CD8-positive, alpha-beta memory T cell (primary cell): ENCODE measurements around the gene ZNF205. TPM values are rescaled to one million over a fixed set of nuclear protein-coding genes. Genes with fewer than 3 reads are reported as not detected.

Source experiments
- CTCF ChIA-PET: fragments of 350-600 bp; sonication (Branson Sonifier 250); formaldehyde crosslinking; loops from one replicate; lab custom pipeline; 2021; ENCODE audit warnings: antibody characterized with exemption; lab: Charles Lee
- POLR2A ChIA-PET: fragments of 350-600 bp; sonication (Branson Sonifier 250); formaldehyde crosslinking; loops from one replicate; lab custom pipeline; 2021; ENCODE audit warnings: antibody characterized with exemption; lab: Charles Lee
- DNase-seq, 5 donors: peaks; one replicate each; pipeline versions ENCODE4 v3.0.0 to v3.0.0-alpha.2; 2020 to 2022; ENCODE audit warnings: mixed read lengths in 1 of 5
- H3K27ac ChIP-seq: one replicate; pipeline ENCODE4 v1.7.0; 2013; ENCODE audit warnings: low read depth, mild to moderate bottlenecking, low read length, moderate library complexity
- H3K27me3 ChIP-seq: 2 replicates; pipeline ENCODE4 v1.7.0; 2013; ENCODE audit warnings: low read length, mild to moderate bottlenecking; ENCODE audit not compliant: insufficient read depth, poor library complexity, severe bottlenecking
- H3K36me3 ChIP-seq: 2 replicates; pipeline ENCODE4 v1.7.0; 2013; ENCODE audit warnings: mild to moderate bottlenecking, low read length, moderate library complexity; ENCODE audit not compliant: insufficient read depth
- H3K4me1 ChIP-seq: 2 replicates; pipeline ENCODE4 v1.7.0; 2013; ENCODE audit warnings: mild to moderate bottlenecking, low read length, moderate library complexity; ENCODE audit not compliant: insufficient read depth
- H3K4me3 ChIP-seq: 2 replicates; pipeline ENCODE4 v1.7.0; 2013; ENCODE audit warnings: mild to moderate bottlenecking, low read length
- H3K9me3 ChIP-seq: 2 replicates; pipeline ENCODE4 v1.7.0; 2013; ENCODE audit warnings: mild to moderate bottlenecking, low read length
- H3K27ac Mint-ChIP-seq, 8 donors: one replicate each; pipeline ENCODE4 v1.8.0; 2020 to 2021; ENCODE audit warnings: mixed read lengths in 8 of 8, mild to moderate bottlenecking in 6 of 8, inconsistent platforms in 3 of 8, moderate library complexity in 3 of 8
- H3K27me3 Mint-ChIP-seq, 2 donors: one replicate each; pipeline ENCODE4 v1.8.0; 2020 to 2021; ENCODE audit warnings: mixed read lengths in 2 of 2, mild to moderate bottlenecking in 1 of 2, moderate library complexity in 1 of 2
- H3K36me3 Mint-ChIP-seq, 3 donors: one replicate each; pipeline ENCODE4 v1.8.0; 2020 to 2021; ENCODE audit warnings: mixed read lengths in 3 of 3, inconsistent platforms in 1 of 3, mild to moderate bottlenecking in 1 of 3
- H3K4me1 Mint-ChIP-seq, 3 donors: one replicate each; pipeline ENCODE4 v1.8.0; 2020 to 2021; ENCODE audit warnings: mixed read lengths in 3 of 3, inconsistent platforms in 1 of 3, mild to moderate bottlenecking in 1 of 3
- H3K4me3 Mint-ChIP-seq, 7 donors: one replicate each; pipeline ENCODE4 v1.8.0; 2020 to 2021; ENCODE audit warnings: mixed read lengths in 7 of 7, mild to moderate bottlenecking in 6 of 7, moderate library complexity in 4 of 7, inconsistent platforms in 2 of 7
- H3K9me3 Mint-ChIP-seq, 5 donors: one replicate each; pipeline ENCODE4 v1.8.0; 2020 to 2022; ENCODE audit warnings: mixed read lengths in 5 of 5, mild to moderate bottlenecking in 3 of 5, moderate library complexity in 2 of 5, inconsistent platforms in 1 of 5
- polyA plus RNA-seq: library from polyadenylated mRNA; unstranded; fragments of 300-500 nt; fragmentation: Illumina TruSeq; gene quantifications from one replicate; pipeline ENCODE4 v1.2.3, GENCODE V29; 2021
- total RNA-seq, 2 experiments: library from RNA; stranded (reverse); gene quantifications; one replicate each; pipeline ENCODE4 v1.2.3, GENCODE V29; 2021

Gene ZNF205
- total and polyA plus RNA-seq, 3 experiments from 2014 or later = 0.11 TPM; not detected in 2

DNA sequence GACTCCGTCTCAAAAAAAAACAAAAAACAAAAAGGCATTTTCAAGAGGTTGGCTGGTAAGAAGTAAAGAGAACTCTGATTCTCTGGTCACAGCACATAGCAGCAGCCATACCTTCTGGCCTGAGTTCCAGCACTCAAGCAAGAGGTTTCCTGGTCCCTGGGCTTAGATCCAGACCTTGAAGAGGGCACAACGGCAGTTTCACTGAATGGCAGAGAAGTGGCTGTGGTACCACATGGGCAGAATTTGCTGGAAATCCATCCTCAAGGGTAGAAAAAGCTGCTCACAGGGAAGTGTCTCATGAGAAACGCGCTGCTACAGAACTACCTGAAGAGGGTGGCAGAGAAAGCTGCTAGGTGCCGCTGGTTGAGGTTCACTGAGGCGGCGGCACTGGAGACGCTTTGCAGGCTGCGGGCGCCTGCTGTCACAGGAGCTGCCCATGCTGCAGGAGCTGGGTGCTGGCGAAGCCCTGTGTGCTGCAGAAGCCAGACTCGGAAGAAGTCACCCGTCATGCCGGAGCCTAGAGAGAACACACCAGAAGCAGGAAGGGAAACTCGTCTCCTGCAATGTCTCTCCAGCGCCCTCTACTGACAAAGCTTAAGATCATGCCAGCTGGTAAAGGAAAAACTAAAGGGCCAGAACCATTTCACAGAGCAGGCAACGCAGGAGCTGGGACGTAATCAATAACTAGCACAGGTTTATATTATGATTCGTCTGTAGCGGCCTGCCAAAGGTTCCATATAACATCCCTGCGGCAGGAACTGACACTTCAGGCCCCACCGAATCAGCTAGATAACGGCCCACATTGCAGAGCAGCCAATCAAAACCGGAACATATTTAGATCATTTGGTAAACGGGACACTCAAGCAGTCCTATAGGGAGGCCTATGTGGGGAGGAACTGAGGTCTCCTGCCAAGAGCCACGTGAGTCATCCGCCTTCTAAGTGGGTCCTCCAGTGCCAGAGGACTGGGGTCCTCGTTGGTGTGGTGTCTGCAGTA, 17.0 kb downstream of the ZNF205 start:
- Histone ChIP-seq H3K27ac (peak overlapping the region; percentile 62), H3K36me3 (no peaks in the 10 kb centered on the region), H3K4me3 (peak overlapping the region; percentile 89), H3K27me3 (no peaks in the 10 kb centered on the region), H3K4me1 (peaks cover 34% of the 10 kb centered on the region), H3K9me3 (no peaks in the 10 kb centered on the region)
- ChIA-PET CTCF (interaction anchor here (0.6 to 14.6 kb wide), 39 partner anchors 10 to 380 kb away, joined by 3 to 278 read pairs (median 5); partner anchors contain the start of genes BICDL2, IL32, ZNF174 and ZSCAN10), POLR2A (interaction anchor here (0.5 to 3.0 kb wide), 16 partner anchors 23 to 1158 kb away, joined by 3 to 28 read pairs (median 5); partner anchors contain the start of genes IL32 and TNFRSF12A)
- Mint-ChIP-seq H3K27ac (peak overlapping the region; percentile 71 to 96 (median 88)), H3K4me1 (peaks cover 43 to 66% (median 52%) of the 10 kb centered on the region in 3 donors), H3K4me3 (peak overlapping the region; percentile 87 to 96 (median 95)), H3K9me3 (no peaks in the 10 kb centered on the region), H3K36me3 (peaks cover 0 to 29% (median 2%) of the 10 kb centered on the region in 3 donors), H3K27me3 (no peaks in the 10 kb centered on the region)
- peak; percentile 64 to 89 (median 85) for DNase-seq

DNA sequence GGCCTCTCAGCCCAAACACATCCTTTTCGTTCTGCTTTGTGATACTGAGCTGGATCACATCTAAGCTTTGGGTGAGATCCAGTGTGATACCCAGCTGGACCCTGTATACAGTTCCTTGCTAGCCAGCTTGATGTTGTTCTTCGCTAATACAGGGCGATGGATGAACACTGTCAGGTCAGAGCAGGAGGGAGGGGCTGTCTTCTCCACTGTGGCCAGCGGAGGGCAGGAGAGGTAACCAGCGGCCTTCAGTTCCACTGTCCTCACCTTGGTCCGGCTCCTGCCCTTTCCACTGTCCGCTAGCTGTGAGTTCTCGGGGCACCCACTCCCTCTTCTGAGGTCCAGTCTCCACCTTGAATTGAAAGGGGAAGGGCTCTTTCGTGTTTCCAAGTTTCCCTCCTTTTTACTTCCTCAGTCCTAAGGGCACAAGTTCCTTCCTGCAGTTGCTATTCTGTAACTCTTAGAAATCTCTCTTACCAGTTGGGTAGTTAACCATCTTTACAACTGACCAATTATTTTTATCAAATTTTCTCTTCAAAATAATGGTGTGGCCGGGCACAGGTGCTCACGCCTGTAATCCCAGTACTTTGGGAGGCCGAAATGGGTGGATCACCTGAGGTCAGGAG, 19.5 kb downstream of the ZNF205 start:
- Histone ChIP-seq H3K9me3 (no peaks in the 10 kb centered on the region), H3K27ac (no peak overlapping the region), H3K4me3 (no peak overlapping the region), H3K4me1 (peaks cover 42% of the 10 kb centered on the region), H3K27me3 (no peaks in the 10 kb centered on the region), H3K36me3 (no peaks in the 10 kb centered on the region)
- peak overlapping the region in 1 of 7 donors; percentile 75 for H3K4me3 Mint-ChIP-seq
- H3K36me3 Mint-ChIP-seq = peaks cover 0 to 33% (median under 1%) of the 10 kb centered on the region in 3 donors
- no peaks in the 10 kb centered on the region for H3K9me3 Mint-ChIP-seq
- H3K4me1 Mint-ChIP-seq = peaks cover 43 to 64% (median 50%) of the 10 kb centered on the region in 3 donors
- no peaks in the 10 kb centered on the region for H3K27me3 Mint-ChIP-seq
- POLR2A ChIA-PET = interaction anchor here (0.7 to 1.2 kb wide), 2 partner anchors 29 to 82 kb away, joined by 3 to 4 read pairs; no protein-coding TSS in a partner anchor
- peak overlapping the region in 4 of 8 donors; percentile 12 to 66 (median 33) for H3K27ac Mint-ChIP-seq
- CTCF ChIA-PET = interaction anchor here (0.6 to 14.6 kb wide), 13 partner anchors 15 to 330 kb away, joined by 3 to 278 read pairs (median 44); partner anchors contain the start of genes BICDL2, IL32 and ZSCAN10
- DNase-seq = no peak

DNA sequence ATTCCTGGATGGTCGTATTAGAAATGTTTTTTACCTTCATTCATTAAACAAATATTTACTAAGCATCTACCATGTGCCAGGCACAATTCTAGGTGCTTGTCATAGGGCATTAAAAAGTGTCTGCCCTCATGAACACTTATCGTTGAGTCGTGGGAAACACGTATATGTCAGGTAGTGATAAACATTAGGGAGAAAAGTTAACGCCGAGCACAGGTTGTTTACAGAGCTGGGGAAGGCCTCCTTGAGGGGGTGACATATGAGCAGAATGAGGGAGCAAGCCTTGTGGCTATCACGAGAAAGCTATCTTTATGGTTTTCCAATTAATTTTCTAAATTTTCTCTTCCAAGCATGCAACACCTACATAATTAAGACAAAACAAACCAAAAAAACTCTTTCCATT, 21.5 kb downstream of the ZNF205 start:
- Histone ChIP-seq H3K4me1 (peaks cover 29% of the 10 kb centered on the region), H3K4me3 (peak overlapping the region; percentile 98), H3K27ac (peak overlapping the region; percentile 98), H3K36me3 (no peaks in the 10 kb centered on the region), H3K27me3 (no peaks in the 10 kb centered on the region), H3K9me3 (no peaks in the 10 kb centered on the region)
- H3K9me3 Mint-ChIP-seq = no peaks in the 10 kb centered on the region
- peak overlapping the region; percentile 94 to 99 (median 98) for H3K27ac Mint-ChIP-seq
- no peaks in the 10 kb centered on the region for H3K27me3 Mint-ChIP-seq
- peaks cover 0 to 45% (median 0%) of the 10 kb centered on the region in 3 donors for H3K36me3 Mint-ChIP-seq
- peaks cover 31 to 45% (median 32%) of the 10 kb centered on the region in 3 donors for H3K4me1 Mint-ChIP-seq
- no peak for DNase-seq
- H3K4me3 Mint-ChIP-seq = peak overlapping the region; percentile 92 to 99 (median 97)
- ChIA-PET CTCF (interaction anchor here (0.8 to 14.6 kb wide), 12 partner anchors 13 to 328 kb away, joined by 3 to 278 read pairs (median 6); partner anchors contain the start of genes BICDL2 and ZSCAN10), POLR2A (interaction anchor here (0.5 to 3.4 kb wide), 12 partner anchors 9 to 149 kb away, joined by 3 to 30 read pairs (median 6); partner anchors contain the start of genes HCFC1R1 and THOC6)

- DNase-seq = peak; percentile 87 to 97 (median 94)
- Histone ChIP-seq H3K27me3 (no peaks in the 10 kb centered on the region), H3K4me1 (peaks cover 25% of the 10 kb centered on the region), H3K27ac (peak within 1 kb of the TSS; percentile 98), H3K36me3 (no peaks in the 10 kb centered on the region), H3K9me3 (no peaks in the 10 kb centered on the region), H3K4me3 (peak within 1 kb of the TSS; percentile 98)
- peaks cover 25 to 39% (median 26%) of the 10 kb centered on the region in 3 donors for H3K4me1 Mint-ChIP-seq
- ChIA-PET POLR2A (interaction anchor here (0.5 to 3.4 kb wide), 20 partner anchors 9 to 444 kb away, joined by 3 to 30 read pairs (median 4); partner anchors contain the start of genes HCFC1R1, THOC6, ZNF174 and ZNF263), CTCF (interaction anchor here (0.7 to 14.6 kb wide), 16 partner anchors 10 to 327 kb away, joined by 3 to 278 read pairs (median 4); partner anchors contain the start of genes BICDL2 and ZSCAN10)
- peak within 1 kb of the TSS; percentile 92 to 99 (median 97) for H3K4me3 Mint-ChIP-seq
- H3K27ac Mint-ChIP-seq = peak within 1 kb of the TSS; percentile 94 to 99 (median 98)
- no peaks in the 10 kb centered on the region for H3K27me3 Mint-ChIP-seq
- H3K9me3 Mint-ChIP-seq = no peaks in the 10 kb centered on the region
- peaks cover 0 to 49% (median 0%) of the 10 kb centered on the region in 3 donors for H3K36me3 Mint-ChIP-seq
Observed at GRCh38 chr16:3134338-3135125, 22.1 kb downstream of the ZNF205 start, which contains the start of gene ZNF213. Gene ZNF213 (plus strand): TSS chr16:3135029. CDS start chr16:3137281, 2,252 bp downstream.

DNA sequence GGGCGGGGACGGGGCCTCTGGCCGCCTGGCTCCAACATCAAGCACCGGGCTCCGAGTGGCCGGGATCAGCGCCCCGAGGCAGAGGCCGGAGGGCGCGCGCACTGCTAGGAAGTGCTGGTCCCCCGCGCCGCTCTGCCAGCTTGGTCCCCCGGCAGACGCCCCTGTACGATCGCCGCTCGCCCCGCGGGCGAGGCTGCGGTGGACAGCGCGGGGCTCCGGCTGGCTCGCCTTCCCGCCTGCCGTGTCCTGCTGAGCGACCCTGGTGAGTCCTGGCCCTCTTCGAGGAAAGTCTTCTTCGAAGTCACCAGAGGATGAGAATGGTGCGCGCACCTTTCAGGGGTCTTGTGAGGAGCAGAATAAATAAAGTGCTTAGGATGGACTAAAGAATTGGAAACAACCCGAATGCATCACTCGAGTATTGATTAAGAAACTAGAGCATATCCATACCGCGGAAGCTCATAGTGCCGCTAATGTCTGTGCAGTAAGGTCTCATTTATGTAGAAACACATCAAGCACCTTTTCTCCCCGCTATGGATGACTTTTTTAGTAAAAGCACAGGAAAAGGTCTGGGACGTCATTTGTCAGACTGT, 22.8 kb downstream of the ZNF205 start:
- POLR2A ChIA-PET = interaction anchor here (0.7 to 3.4 kb wide), 17 partner anchors 10 to 266 kb away, joined by 3 to 30 read pairs (median 4); partner anchors contain the start of genes HCFC1R1, THOC6, ZNF174 and ZNF263
- Histone ChIP-seq H3K4me1 (peaks cover 18% of the 10 kb centered on the region), H3K27ac (peak overlapping the region; percentile 81), H3K4me3 (peak overlapping the region; percentile 98), H3K36me3 (no peaks in the 10 kb centered on the region), H3K27me3 (no peaks in the 10 kb centered on the region), H3K9me3 (no peaks in the 10 kb centered on the region)
- H3K27ac Mint-ChIP-seq = peak overlapping the region; percentile 74 to 96 (median 90)
- no peak for DNase-seq
- no peaks in the 10 kb centered on the region for H3K27me3 Mint-ChIP-seq
- peaks cover 0 to 50% (median 0%) of the 10 kb centered on the region in 3 donors for H3K36me3 Mint-ChIP-seq
- CTCF ChIA-PET = interaction anchor here (0.7 to 14.6 kb wide), 14 partner anchors 10 to 326 kb away, joined by 3 to 278 read pairs (median 5); partner anchors contain the start of genes BICDL2 and ZSCAN10
- H3K4me3 Mint-ChIP-seq = peak overlapping the region; percentile 92 to 99 (median 97)
- no peaks in the 10 kb centered on the region for H3K9me3 Mint-ChIP-seq
- H3K4me1 Mint-ChIP-seq = peaks cover 21 to 34% (median 22%) of the 10 kb centered on the region in 3 donors

GRCh38 chr16:3137267-3137666, 24.9 kb downstream of the ZNF205 start:
- Histone ChIP-seq H3K27ac (no peak overlapping the region), H3K4me3 (no peak overlapping the region), H3K36me3 (no peaks in the 10 kb centered on the region), H3K9me3 (no peaks in the 10 kb centered on the region), H3K4me1 (peaks cover 17% of the 10 kb centered on the region), H3K27me3 (no peaks in the 10 kb centered on the region)
- POLR2A ChIA-PET = no interaction called here
- H3K9me3 Mint-ChIP-seq = no peaks in the 10 kb centered on the region
- H3K27me3 Mint-ChIP-seq = no peaks in the 10 kb centered on the region
- CTCF ChIA-PET = interaction anchor here (1.1 to 14.6 kb wide), 3 partner anchors 10 to 105 kb away, joined by 4 to 218 read pairs (median 123); partner anchors contain the start of gene BICDL2
- H3K4me3 Mint-ChIP-seq = peak overlapping the region in 1 of 7 donors; percentile 40
- H3K36me3 Mint-ChIP-seq = peaks cover 0 to 57% (median 2%) of the 10 kb centered on the region in 3 donors
- DNase-seq = no peak
- no peak overlapping the region for H3K27ac Mint-ChIP-seq
- peaks cover 21 to 29% (median 22%) of the 10 kb centered on the region in 3 donors for H3K4me1 Mint-ChIP-seq
